ENCODE data around the gene CACNA1B. TPM values are rescaled to one million over a fixed set of nuclear protein-coding genes. Genes with fewer than 3 reads are reported as not detected.

Gene CACNA1B
- polyA plus RNA-seq, 1 of the 3 experiments (the other 2 are of a cell fraction): 0.03 TPM

DNA sequence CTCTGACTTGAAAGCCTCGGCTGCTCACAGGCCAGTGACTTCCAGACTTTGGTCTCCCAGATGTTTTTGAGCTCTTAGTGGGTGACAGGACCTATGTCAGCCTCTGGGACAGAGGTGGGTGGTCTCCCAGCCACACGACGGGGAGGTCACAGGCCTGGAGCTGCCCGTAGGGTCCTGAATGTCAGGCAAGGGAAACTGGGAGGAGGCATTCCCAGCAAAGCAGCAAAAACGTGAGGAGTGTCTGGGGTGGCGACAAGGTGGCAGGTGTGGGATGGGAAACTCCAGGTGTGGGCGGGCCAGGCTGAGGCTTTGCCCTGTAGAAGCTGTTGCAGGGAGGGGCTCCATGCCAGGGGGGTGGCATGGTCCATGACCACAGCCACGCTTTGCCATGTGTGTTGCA lies 110.5 kb downstream of the CACNA1B start:
- POLR2A ChIA-PET: no interaction called here
- no peak for TF ChIP-seq USF2 (IDR thresholded peaks at IDR 0.05; ENCODE audit: borderline replicate concordance, low read depth, low read length)
- TF ChIP-seq, protein P1, sequence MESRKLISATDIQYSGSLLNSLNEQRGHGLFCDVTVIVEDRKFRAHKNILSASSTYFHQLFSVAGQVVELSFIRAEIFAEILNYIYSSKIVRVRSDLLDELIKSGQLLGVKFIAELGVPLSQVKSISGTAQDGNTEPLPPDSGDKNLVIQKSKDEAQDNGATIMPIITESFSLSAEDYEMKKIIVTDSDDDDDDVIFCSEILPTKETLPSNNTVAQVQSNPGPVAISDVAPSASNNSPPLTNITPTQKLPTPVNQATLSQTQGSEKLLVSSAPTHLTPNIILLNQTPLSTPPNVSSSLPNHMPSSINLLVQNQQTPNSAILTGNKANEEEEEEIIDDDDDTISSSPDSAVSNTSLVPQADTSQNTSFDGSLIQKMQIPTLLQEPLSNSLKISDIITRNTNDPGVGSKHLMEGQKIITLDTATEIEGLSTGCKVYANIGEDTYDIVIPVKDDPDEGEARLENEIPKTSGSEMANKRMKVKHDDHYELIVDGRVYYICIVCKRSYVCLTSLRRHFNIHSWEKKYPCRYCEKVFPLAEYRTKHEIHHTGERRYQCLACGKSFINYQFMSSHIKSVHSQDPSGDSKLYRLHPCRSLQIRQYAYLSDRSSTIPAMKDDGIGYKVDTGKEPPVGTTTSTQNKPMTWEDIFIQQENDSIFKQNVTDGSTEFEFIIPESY (IDR thresholded peaks at IDR 0.05; ENCODE audit: borderline replicate concordance, low read depth): no peak
- no peak for TF ChIP-seq JUND (IDR thresholded peaks at IDR 0.05)
- TF ChIP-seq FOSL2 (IDR thresholded peaks at IDR 0.05; ENCODE audit: borderline replicate concordance, low read depth): no peak
- TF ChIP-seq, protein P2, sequence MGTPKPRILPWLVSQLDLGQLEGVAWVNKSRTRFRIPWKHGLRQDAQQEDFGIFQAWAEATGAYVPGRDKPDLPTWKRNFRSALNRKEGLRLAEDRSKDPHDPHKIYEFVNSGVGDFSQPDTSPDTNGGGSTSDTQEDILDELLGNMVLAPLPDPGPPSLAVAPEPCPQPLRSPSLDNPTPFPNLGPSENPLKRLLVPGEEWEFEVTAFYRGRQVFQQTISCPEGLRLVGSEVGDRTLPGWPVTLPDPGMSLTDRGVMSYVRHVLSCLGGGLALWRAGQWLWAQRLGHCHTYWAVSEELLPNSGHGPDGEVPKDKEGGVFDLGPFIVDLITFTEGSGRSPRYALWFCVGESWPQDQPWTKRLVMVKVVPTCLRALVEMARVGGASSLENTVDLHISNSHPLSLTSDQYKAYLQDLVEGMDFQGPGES (IDR thresholded peaks at IDR 0.05; ENCODE audit: low read depth, low read length): no peak
- TF ChIP-seq EZH2phosphoT487 (IDR thresholded peaks at IDR 0.05; ENCODE audit: borderline replicate concordance, low read depth): no peak
- no peak for TF ChIP-seq EP300 (IDR thresholded peaks at IDR 0.05; ENCODE audit: borderline replicate concordance in 1 of 2, low read depth in 1 of 2, low read length in 1 of 2)
- TF ChIP-seq RAD21 (IDR thresholded peaks at IDR 0.05; ENCODE audit: low read length): no peak
- TF ChIP-seq GATA2 (CRISPR knock-in tag; IDR thresholded peaks at IDR 0.05): no peak
- no peak for TF ChIP-seq CTCF (IDR thresholded peaks at IDR 0.05)
- TF ChIP-seq RXRA (IDR thresholded peaks at IDR 0.05; ENCODE audit: borderline replicate concordance, low read depth): no peak
- no peak for TF ChIP-seq FOXJ3 (CRISPR knock-in tag; IDR thresholded peaks at IDR 0.05)
- Histone ChIP-seq H4K20me1 (ENCODE audit: insufficient read depth) (no peaks in the 10 kb centered on the region), H3K9me3 (no peaks in the 10 kb centered on the region), H3K27ac (ENCODE audit: low read depth in 2 of 2, low read length in 1 of 2) (no peak overlapping the region), H3K9me2 (no peaks in the 10 kb centered on the region), H3K27me3 (ENCODE audit: insufficient read depth) (no peaks in the 10 kb centered on the region), H3F3A (replicated peaks; ENCODE audit: insufficient read depth) (no peaks in the 10 kb centered on the region), H3K9ac (no peak overlapping the region), H3K79me2 (ENCODE audit: insufficient read depth) (no peaks in the 10 kb centered on the region), H3K36me3 (replicated peaks in 1 of 2; ENCODE audit: control insufficient read depth in 1 of 2, insufficient read depth in 2 of 2, low read length in 1 of 2) (no peaks in the 10 kb centered on the region), H2AFZ (ENCODE audit: low read depth) (no peak overlapping the region), H3K4me2 (no peak overlapping the region), H3K4me1 (ENCODE audit: control insufficient read depth in 1 of 2, insufficient read depth in 2 of 2, low read depth in 1 of 2, low read length in 1 of 2) (no peaks in the 10 kb centered on the region), H3K4me3 (ENCODE audit: low read depth in 2 of 2, low read length in 1 of 2) (no peak overlapping the region)
- WGBS (ENCODE audit: low lambda C conversion rate): 31% methylated on average over 7 of the region's 8 CpGs
- CTCF ChIA-PET: no interaction called here
- DNase-seq: no peak

Data from SK-N-SH (cell line).